ENCODE measurements around the gene HYAL3.

GRCh38 chr3:50294089-50294488, 5.1 kb downstream of the HYAL3 start:
- TF ChIP-seq EP300 (IDR thresholded peaks at IDR 0.05; ENCODE audit: borderline replicate concordance) (no peak), CREB1 (IDR thresholded peaks at IDR 0.05; ENCODE audit: low read depth) (no peak), ZBTB7A (IDR thresholded peaks at IDR 0.05; ENCODE audit: low read depth) (no peak), FOXM1 (IDR thresholded peaks at IDR 0.05; ENCODE audit: borderline replicate concordance, low read depth) (no peak), REST (IDR thresholded peaks at IDR 0.05; ENCODE audit: low read depth) (no peak), NFIC (IDR thresholded peaks at IDR 0.05) (no peak), USF1 (IDR thresholded peaks at IDR 0.05) (no peak), TCF12 (IDR thresholded peaks at IDR 0.05; ENCODE audit: low read depth) (no peak), RAD21 (IDR thresholded peaks at IDR 0.05; ENCODE audit: low read depth) (no peak), TAF1 (IDR thresholded peaks at IDR 0.05; ENCODE audit: low read depth) (no peak), YY1 (IDR thresholded peaks at IDR 0.05; ENCODE audit: low read depth) (no peak), TEAD4 (IDR thresholded peaks at IDR 0.05) (no peak)

Data from Ishikawa (cell line).